HUES48 (cell line): Measurements from ENCODE around the gene PIM3.
A peak's percentile ranks its signal among the peaks of the same experiment; 100 is the strongest.

Source experiments
- H3K27ac ChIP-seq: one replicate; pipeline ENCODE4 v1.7.0; 2013; ENCODE audit warnings: low read depth, low read length, inconsistent platforms
- H3K27me3 ChIP-seq: 2 replicates; pipeline ENCODE4 v1.6.1; 2013; ENCODE audit warnings: mild to moderate bottlenecking, low read length; ENCODE audit not compliant: control insufficient read depth, insufficient read depth
- H3K36me3 ChIP-seq: 2 replicates; pipeline ENCODE4 v1.6.1; 2013; ENCODE audit warnings: low read length; ENCODE audit not compliant: control insufficient read depth, insufficient read depth
- H3K4me1 ChIP-seq: 2 replicates; pipeline ENCODE4 v1.6.1; 2013; ENCODE audit warnings: mild to moderate bottlenecking, low read length; ENCODE audit not compliant: control insufficient read depth, insufficient read depth
- H3K4me3 ChIP-seq: 2 replicates; pipeline ENCODE4 v1.5.1; 2013; ENCODE audit warnings: mild to moderate bottlenecking, low read depth, low read length
- H3K9ac ChIP-seq: 2 replicates; pipeline ENCODE4 v1.6.1; 2013; ENCODE audit warnings: mild to moderate bottlenecking, low read depth, low read length, moderate library complexity
- H3K9me3 ChIP-seq: 2 replicates; pipeline ENCODE4 v1.6.1; 2013; ENCODE audit warnings: low read length; ENCODE audit not compliant: control insufficient read depth, insufficient read depth

The PIM3 gene

DNA sequence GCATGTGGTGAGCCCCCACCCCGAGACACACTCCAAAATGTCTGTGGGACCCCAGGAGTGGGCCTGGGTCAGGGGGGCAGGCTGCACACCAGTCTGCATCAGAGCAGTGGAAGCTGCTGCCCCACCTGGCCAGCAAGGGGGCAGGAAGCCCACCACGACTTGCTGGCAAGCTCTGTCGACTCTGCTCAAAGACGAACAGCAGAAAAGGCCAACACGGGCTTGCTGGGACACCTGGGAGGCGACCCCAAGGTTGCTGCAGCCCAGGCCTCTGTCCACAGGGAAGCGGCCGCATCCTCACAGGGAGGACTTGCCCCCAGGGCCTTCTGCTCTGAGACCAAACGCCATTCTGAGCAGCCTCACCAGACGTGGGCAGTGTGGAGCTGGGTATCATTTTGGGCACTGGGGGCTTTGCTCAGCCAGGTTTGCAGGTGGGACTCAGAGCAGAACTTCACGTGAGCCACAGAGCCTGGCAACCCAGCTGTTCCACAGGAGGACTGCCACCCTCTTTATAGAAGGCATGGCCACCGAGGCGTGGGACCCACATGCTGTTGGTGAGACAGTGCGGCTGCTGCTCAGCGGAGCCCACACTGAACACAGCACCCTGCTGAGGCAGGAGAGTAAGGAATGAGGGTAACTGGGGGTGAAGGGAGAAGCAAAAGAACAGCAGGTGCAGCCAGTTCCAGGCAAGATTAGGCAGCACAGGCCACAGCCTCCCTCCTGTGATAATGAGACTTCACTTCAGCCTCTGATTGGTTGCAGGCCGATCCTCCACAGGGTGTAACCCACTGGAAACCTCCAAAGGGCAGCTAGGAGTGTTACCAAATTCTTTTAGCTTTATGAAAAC lies 41.0 kb downstream of the PIM3 start:
- H3K36me3 ChIP-seq = no peaks in the 10 kb centered on the region
- no peak overlapping the region for H3K27ac ChIP-seq
- H3K9ac ChIP-seq = no peak overlapping the region
- H3K9me3 ChIP-seq = no peaks in the 10 kb centered on the region
- no peak overlapping the region for H3K4me3 ChIP-seq
- peaks cover 19% of the 10 kb centered on the region for H3K27me3 ChIP-seq
- no peaks in the 10 kb centered on the region for H3K4me1 ChIP-seq

- Histone ChIP-seq H3K36me3 (no peaks in the 10 kb centered on the region), H3K9me3 (no peaks in the 10 kb centered on the region), H3K27ac (no peak overlapping the region), H3K4me3 (no peak overlapping the region), H3K9ac (no peak overlapping the region), H3K27me3 (peaks cover 19% of the 10 kb centered on the region), H3K4me1 (no peaks in the 10 kb centered on the region)
These were observed 42.2 kb downstream of the PIM3 start for GRCh38 chr22:50002791-50003190.

DNA sequence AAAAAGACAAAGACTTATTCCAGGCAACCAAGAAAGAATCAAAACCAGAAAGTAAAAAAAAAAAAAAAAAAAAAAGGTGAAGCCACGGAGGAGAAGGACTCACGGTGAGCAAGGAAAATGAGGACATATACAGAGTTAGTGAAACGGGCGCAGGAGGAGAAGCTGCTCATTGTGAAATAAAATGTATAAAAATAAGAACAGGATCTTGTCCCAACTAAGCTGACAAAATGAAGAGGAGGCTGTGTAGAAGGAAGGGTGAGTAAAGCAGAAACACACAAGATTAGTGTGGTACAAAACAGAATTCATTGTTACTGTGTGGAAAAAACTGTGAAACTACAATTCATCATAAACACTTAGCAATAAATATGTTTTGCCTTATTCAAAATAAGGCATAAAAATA lies 44.3 kb downstream of the PIM3 start:
- no peak overlapping the region for H3K4me3 ChIP-seq
- H3K9me3 ChIP-seq = no peaks in the 10 kb centered on the region
- H3K9ac ChIP-seq = no peak overlapping the region
- H3K27me3 ChIP-seq = peaks cover 19% of the 10 kb centered on the region
- peaks cover 4% of the 10 kb centered on the region; the same call in 1 of the 2 replicates for H3K4me1 ChIP-seq
- H3K27ac ChIP-seq = no peak overlapping the region
- no peaks in the 10 kb centered on the region for H3K36me3 ChIP-seq

DNA sequence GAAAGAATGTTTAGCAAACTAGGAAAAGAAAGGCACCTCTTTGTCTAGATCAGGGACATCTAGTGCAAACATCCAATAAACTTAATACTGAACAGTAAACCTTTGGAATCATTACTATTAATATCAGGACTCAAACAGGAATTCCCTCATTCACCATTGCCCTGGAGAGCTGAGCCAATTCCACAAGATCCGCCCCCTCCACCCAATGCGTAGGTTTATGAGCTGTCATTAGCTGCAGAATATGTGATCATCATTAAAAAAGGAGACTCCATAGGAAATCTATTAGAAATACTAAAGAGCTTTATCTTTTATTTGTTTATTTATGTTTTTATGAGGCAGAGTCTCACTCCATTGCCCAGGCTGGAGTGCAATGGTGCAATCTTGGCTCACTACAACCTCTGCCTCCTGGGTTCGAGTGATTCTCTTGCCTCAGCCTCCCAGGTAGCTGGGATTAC lies 46.5 kb downstream of the PIM3 start:
- no peaks in the 10 kb centered on the region for H3K36me3 ChIP-seq
- H3K4me3 ChIP-seq = no peak overlapping the region
- no peak overlapping the region for H3K9ac ChIP-seq
- H3K9me3 ChIP-seq = no peaks in the 10 kb centered on the region
- peaks cover 23% of the 10 kb centered on the region for H3K27me3 ChIP-seq
- H3K4me1 ChIP-seq = peaks cover 4% of the 10 kb centered on the region; the same call in 1 of the 2 replicates
- H3K27ac ChIP-seq = no peak overlapping the region

DNA sequence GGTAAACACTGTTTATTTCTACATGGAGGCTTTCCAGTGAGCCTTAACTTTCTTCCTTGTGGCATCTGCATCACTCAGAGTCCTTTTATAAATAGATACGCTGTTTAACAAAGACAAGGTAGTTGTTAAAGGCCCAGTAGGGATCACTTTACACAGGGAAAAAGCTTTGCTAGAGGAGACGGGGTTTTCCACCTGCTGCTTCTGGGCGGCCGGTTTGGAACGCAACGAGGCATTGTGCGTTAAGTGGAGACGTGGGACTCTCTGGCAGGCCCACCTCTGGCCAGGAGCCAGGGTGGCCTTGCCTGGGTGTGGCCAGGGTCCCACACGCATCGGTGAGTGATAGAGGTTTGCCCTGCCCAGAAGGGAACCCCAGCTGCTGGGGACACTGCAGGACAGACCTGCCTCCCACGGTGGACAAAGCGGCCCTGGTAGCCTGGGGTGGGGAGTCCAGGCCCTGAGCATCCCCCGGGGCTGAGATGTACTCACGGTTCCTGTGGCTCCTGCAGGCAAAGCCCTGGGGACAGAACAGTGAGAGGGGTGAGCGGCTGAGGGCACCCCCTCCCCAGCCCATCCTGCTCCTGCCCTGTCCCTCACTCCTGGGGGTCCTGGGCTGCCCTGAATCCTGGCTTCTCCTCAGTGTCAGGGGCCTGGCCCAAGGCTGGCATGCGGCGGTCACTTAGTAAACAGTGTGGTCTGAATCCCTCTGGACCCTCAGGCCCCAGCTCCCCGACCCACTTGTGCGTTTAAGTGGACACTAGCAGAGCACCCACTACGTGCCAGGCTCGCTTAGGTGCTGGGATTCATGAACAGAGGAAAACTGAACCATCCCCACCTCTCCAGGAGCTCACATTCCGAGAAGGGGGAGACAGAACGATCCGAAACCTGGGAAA lies 47.8 kb downstream of the PIM3 start:
- H3K9me3 ChIP-seq = no peaks in the 10 kb centered on the region
- no peak overlapping the region for H3K27ac ChIP-seq
- no peak overlapping the region for H3K9ac ChIP-seq
- no peaks in the 10 kb centered on the region for H3K36me3 ChIP-seq
- H3K4me3 ChIP-seq = no peak overlapping the region
- H3K27me3 ChIP-seq = peaks cover 36% of the 10 kb centered on the region
- peaks cover 4% of the 10 kb centered on the region; the same call in 1 of the 2 replicates for H3K4me1 ChIP-seq

DNA sequence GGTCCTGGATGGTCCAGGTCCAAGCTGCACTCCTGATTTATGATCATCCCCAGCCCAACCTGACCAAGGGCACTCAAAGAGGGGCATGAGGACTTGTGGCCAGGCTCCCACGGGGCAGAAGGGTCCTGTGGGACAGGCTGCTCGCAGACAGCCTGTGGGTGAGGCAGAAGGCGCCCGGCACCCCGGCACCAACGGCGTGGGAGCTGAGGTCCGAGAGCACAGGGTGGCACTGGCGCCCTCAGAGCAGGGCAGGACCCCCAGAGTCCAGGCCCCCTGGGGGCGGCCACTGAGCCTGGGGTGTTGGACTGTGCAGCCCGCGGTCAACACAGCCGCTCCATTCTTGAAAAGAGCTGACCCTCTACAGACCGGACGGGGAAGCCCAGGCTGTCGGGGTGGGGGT lies 48.7 kb downstream of the PIM3 start:
- peaks cover 4% of the 10 kb centered on the region; the same call in 1 of the 2 replicates for H3K4me1 ChIP-seq
- H3K36me3 ChIP-seq = no peaks in the 10 kb centered on the region
- H3K4me3 ChIP-seq = no peak overlapping the region
- peaks cover 45% of the 10 kb centered on the region for H3K27me3 ChIP-seq
- H3K9ac ChIP-seq = no peak overlapping the region
- H3K9me3 ChIP-seq = no peaks in the 10 kb centered on the region
- H3K27ac ChIP-seq = no peak overlapping the region

GRCh38 chr22:50009765-50010675 lies 49.4 kb downstream of the PIM3 start:
- Histone ChIP-seq H3K9ac (no peak overlapping the region), H3K27me3 (peaks cover 53% of the 10 kb centered on the region), H3K4me3 (no peak overlapping the region), H3K4me1 (peaks cover 4% of the 10 kb centered on the region; the same call in 1 of the 2 replicates), H3K9me3 (no peaks in the 10 kb centered on the region), H3K27ac (no peak overlapping the region), H3K36me3 (no peaks in the 10 kb centered on the region)

- Histone ChIP-seq H3K4me3 (peak overlapping the region; percentile 21; the same call in 1 of the 2 replicates), H3K36me3 (no peaks in the 10 kb centered on the region), H3K4me1 (peaks cover 4% of the 10 kb centered on the region; the same call in 1 of the 2 replicates), H3K27ac (no peak overlapping the region), H3K9ac (no peak overlapping the region), H3K9me3 (no peaks in the 10 kb centered on the region), H3K27me3 (peaks cover 57% of the 10 kb centered on the region)
These were observed 50.3 kb downstream of the PIM3 start for GRCh38 chr22:50010676-50011446.

DNA sequence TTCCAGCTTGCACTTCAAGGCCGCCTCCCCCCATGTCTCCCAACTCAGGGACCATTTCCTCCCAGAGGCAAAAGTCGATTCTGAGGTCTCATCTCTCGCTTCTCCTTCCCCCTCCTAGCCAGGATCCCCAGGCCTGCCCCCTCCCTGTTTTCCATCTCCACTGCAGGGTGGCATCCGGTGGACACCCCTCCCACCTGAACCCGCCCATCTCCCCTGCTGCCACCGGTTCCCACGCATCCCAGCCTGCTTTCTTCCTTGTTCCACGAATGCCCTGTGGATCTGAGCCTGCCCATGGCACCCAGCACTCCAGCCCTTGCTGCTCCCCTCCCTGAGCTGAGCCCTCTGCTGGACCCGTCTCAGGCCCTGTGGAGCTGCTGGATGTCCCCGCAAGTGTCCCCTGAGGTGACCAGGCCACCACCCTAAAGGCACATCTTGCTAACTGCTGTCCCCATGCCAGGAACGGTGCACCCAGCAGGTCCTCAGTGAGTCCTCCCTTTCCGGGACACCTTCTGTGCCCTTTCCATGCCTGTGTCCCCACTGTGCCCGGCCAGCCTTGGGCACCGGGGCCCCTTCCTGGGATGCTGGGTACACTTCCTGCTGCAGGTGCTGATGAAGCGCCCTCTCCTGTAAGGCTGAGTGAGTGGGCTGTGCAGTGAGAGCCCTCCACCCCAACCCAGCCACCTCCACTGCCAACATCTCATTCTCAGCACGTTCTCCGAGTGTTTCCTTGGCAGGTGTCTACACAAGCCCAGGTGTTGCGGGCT lies 51.1 kb downstream of the PIM3 start:
- Histone ChIP-seq H3K4me3 (no peak overlapping the region), H3K36me3 (no peaks in the 10 kb centered on the region), H3K4me1 (peaks cover 4% of the 10 kb centered on the region; the same call in 1 of the 2 replicates), H3K9me3 (no peaks in the 10 kb centered on the region), H3K27ac (no peak overlapping the region), H3K9ac (no peak overlapping the region), H3K27me3 (peaks cover 63% of the 10 kb centered on the region)
